Measurements from ENCODE around the gene KREMEN1. TPM values are rescaled to one million over a fixed set of nuclear protein-coding genes. Genes with fewer than 3 reads are reported as not detected.
A peak's percentile ranks its signal among the peaks of the same experiment; 100 is the strongest.

Gene KREMEN1
- total RNA-seq, 1 donor from 2014 or later = 23.5 TPM

- ATAC-seq (no peak), DNase-seq (no peak)
- peaks cover 17% of the 10 kb centered on the region for H3K4me1 ChIP-seq
- H3K27me3 ChIP-seq (ENCODE audit: low read depth) = no peaks in the 10 kb centered on the region
- intact Hi-C loops (cut with DNase I) = no loop called here
- no peak overlapping the region for H3K4me3 ChIP-seq
- H3K9me3 ChIP-seq = no peaks in the 10 kb centered on the region
- H3K36me3 ChIP-seq = peaks cover 48% of the 10 kb centered on the region
- H3K27ac ChIP-seq = no peak overlapping the region
- TF ChIP-seq, protein P1, sequence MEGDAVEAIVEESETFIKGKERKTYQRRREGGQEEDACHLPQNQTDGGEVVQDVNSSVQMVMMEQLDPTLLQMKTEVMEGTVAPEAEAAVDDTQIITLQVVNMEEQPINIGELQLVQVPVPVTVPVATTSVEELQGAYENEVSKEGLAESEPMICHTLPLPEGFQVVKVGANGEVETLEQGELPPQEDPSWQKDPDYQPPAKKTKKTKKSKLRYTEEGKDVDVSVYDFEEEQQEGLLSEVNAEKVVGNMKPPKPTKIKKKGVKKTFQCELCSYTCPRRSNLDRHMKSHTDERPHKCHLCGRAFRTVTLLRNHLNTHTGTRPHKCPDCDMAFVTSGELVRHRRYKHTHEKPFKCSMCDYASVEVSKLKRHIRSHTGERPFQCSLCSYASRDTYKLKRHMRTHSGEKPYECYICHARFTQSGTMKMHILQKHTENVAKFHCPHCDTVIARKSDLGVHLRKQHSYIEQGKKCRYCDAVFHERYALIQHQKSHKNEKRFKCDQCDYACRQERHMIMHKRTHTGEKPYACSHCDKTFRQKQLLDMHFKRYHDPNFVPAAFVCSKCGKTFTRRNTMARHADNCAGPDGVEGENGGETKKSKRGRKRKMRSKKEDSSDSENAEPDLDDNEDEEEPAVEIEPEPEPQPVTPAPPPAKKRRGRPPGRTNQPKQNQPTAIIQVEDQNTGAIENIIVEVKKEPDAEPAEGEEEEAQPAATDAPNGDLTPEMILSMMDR (IDR thresholded peaks at IDR 0.05) = no peak
Observed at GRCh38 chr22:29138556-29139305, 65.9 kb downstream of the KREMEN1 start.

DNA sequence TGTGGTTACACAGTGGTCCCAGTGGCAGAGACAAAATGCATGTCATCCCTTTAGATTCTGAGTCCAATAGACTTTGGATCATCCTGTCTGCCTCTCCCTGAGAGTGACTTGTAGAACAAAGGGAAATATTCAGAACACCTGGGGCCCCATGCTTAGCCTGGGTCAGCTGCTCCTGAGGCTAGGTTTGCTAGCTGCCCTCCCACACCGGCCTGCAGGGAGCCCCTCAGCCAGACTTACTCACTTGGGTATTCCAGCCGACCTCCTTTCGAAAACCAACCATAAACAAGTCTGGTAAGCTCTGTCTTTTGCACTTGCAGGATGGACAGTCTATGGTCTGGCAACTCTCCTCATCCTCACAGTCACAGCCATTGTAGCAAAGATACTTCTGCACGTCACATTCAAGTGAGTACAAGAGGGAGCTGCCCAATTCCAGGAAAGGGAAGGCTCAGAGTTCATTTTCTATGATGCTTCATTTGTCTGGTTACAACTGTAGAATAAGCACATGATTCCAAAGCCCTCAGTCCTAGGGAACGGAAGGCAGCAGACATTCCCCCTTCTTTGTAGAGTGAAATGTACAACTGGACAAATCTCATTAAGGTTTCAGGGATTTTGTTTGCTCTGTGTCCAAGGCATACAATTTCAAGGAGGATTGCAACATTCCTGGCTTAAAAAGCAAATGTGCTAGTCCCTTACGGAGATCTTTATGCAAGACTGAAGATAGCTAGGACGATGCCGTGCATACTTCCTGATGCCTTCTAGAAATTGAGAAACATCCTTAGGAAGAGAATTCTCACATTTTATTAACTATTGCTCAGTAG is 67.3 kb downstream of the KREMEN1 start:
- TF ChIP-seq, protein P1 (IDR thresholded peaks at IDR 0.05) = no peak
- Histone ChIP-seq H3K9me3 (no peaks in the 10 kb centered on the region), H3K4me3 (no peak overlapping the region), H3K27ac (peak overlapping the region; percentile 53), H3K27me3 (ENCODE audit: low read depth) (no peaks in the 10 kb centered on the region), H3K36me3 (peaks cover 43% of the 10 kb centered on the region), H3K4me1 (peaks cover 17% of the 10 kb centered on the region)
- peak; percentile 61 to 72 for ATAC-seq
- intact Hi-C loops (cut with DNase I) = no loop called here
- DNase-seq = no peak

DNA sequence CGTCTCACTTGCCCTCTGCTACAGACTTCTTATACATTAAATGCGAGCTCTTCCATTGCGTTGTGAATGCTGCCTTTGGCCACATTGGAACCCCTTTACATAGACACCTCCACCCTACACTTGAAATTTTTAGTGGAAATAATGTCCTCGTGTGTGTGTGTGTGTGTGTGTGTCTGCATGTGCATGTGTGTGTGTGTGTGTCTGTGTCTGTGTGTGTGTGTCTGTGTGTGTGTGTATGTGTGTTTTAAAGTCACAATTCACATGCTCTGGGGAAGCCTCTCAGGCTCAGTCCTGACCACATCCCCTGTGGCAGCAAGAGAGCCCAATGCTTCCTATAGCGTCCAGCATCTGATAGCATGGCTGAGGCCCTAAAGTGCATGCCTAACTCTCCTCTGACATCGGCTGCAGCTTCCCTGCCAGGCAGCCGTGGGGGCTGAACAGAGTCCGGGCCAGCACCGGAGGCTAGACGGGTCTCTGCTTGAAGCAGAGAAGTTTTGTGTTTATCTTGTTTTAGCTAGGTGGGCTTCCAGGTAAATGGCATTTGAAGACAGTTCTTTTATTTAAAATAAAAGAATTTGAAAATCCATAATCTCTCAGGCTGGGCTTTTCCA is 68.3 kb downstream of the KREMEN1 start:
- no peak overlapping the region for H3K27ac ChIP-seq
- intact Hi-C loops (cut with DNase I) = no loop called here
- H3K4me1 ChIP-seq = peaks cover 9% of the 10 kb centered on the region
- no peak overlapping the region for H3K4me3 ChIP-seq
- no peaks in the 10 kb centered on the region for H3K9me3 ChIP-seq
- H3K27me3 ChIP-seq (ENCODE audit: low read depth) = no peaks in the 10 kb centered on the region
- peaks cover 40% of the 10 kb centered on the region for H3K36me3 ChIP-seq
- TF ChIP-seq, protein P1 (IDR thresholded peaks at IDR 0.05) = no peak
- DNase-seq (no peak), ATAC-seq (no peak)

- no peaks in the 10 kb centered on the region for H3K9me3 ChIP-seq
- peaks cover 9% of the 10 kb centered on the region for H3K4me1 ChIP-seq
- no peak for DNase-seq
- TF ChIP-seq, protein P1 (IDR thresholded peaks at IDR 0.05) = no peak
- intact Hi-C loops (cut with DNase I) = no loop called here
- H3K36me3 ChIP-seq = peaks cover 40% of the 10 kb centered on the region
- H3K27me3 ChIP-seq (ENCODE audit: low read depth) = no peaks in the 10 kb centered on the region
- no peak overlapping the region for H3K27ac ChIP-seq
- no peak for ATAC-seq
- no peak overlapping the region for H3K4me3 ChIP-seq
Observed at GRCh38 chr22:29142116-29142515, 69.3 kb downstream of the KREMEN1 start.

DNA sequence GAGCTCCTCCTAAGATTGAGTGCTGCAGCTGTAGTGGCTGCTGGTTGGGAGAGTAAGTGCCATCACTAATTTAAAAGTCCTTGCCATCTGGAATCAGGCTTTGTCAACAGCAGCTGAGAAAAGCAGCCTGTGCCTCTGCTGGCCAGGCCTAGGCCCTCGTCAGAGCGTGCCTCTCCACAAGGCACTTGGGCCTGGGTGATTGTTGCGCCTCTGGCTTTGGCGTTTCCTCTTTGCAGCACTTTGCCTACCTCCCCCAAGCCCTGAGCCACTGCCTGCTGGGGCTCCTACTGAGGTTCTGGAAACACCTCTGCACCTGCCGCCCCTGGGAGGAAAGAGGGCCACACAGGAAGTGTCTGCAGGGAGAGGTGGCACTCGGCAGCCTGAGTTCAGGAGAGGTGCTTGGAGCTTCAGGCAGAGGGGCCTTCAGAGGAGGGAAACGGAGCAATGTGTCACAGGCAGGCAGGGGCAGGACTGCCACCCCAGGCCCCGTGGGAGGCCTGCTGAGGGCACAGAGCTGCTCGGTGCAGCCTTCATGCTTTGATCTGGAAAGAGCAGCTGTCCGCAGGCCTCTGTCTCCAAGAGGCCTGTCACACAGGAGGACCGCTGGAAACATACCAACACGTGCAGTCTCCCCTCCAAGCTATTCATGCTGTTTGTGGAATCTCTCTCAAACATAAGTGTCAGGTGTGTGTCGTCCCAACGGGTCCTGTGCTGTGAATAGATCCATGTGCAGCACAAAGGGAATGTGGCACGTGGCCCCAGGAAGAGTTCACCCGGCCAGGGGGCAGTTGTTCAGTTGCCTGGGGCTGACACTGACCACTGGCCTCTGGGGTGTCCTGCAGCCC is 71.3 kb downstream of the KREMEN1 start:
- H3K27me3 ChIP-seq (ENCODE audit: low read depth) = no peaks in the 10 kb centered on the region
- TF ChIP-seq, protein P1 (IDR thresholded peaks at IDR 0.05) = no peak
- DNase-seq (no peak), ATAC-seq (no peak)
- no peaks in the 10 kb centered on the region for H3K9me3 ChIP-seq
- H3K36me3 ChIP-seq = peaks cover 24% of the 10 kb centered on the region
- no peak overlapping the region for H3K27ac ChIP-seq
- H3K4me1 ChIP-seq = peaks cover 12% of the 10 kb centered on the region
- H3K4me3 ChIP-seq = no peak overlapping the region
- intact Hi-C loops (cut with DNase I) = no loop called here
